Activated CD4-positive, alpha-beta T cell treated with anti-CD3 and anti-CD28 coated beads for 36 hours (primary cell): ENCODE measurements around the gene LRRC45. TPM values are rescaled to one million over a fixed set of nuclear protein-coding genes. Genes with fewer than 3 reads are reported as not detected.
A peak's percentile ranks its signal among the peaks of the same experiment; 100 is the strongest.
"Not testable (repeated sequence)": the region's sequence is repeated elsewhere in the genome, so short reads cannot be mapped to it uniquely, and the experiment has no call there.

Experiments
- ATAC-seq: fragments of 200-7000 bp; cut with Tn5 transposase; one replicate; pipeline ENCODE4 v1.10.0; 2021; ENCODE audit warnings: mild to moderate bottlenecking, moderate library complexity
- CTCF ChIA-PET: fragments of 350-600 bp; sonication (Branson Sonifier 250); formaldehyde crosslinking; loops from one replicate; lab custom pipeline; 2021; ENCODE audit warnings: antibody characterized with exemption; lab: Charles Lee
- POLR2A ChIA-PET: fragments of 350-600 bp; sonication (Branson Sonifier 250); formaldehyde crosslinking; loops from one replicate; lab custom pipeline; 2021; ENCODE audit warnings: antibody characterized with exemption, inconsistent platforms; lab: Charles Lee
- DNase-seq: peaks from one replicate; pipeline ENCODE4 v3.0.0-alpha.2; 2020
- H3K27ac Mint-ChIP-seq: one replicate; pipeline ENCODE4 v1.8.0; 2021; ENCODE audit warnings: mixed read lengths
- H3K27me3 Mint-ChIP-seq: one replicate; pipeline ENCODE4 v1.8.0; 2021; ENCODE audit warnings: mixed read lengths
- H3K36me3 Mint-ChIP-seq: one replicate; pipeline ENCODE4 v1.8.0; 2021; ENCODE audit warnings: low read depth, mixed read lengths
- H3K4me1 Mint-ChIP-seq: one replicate; pipeline ENCODE4 v1.8.0; 2021; ENCODE audit warnings: mixed read lengths
- H3K4me3 Mint-ChIP-seq: one replicate; pipeline ENCODE4 v1.8.0; 2021; ENCODE audit warnings: mild to moderate bottlenecking, moderate library complexity, mixed read lengths
- H3K9me3 Mint-ChIP-seq: one replicate; pipeline ENCODE4 v1.8.0; 2021; ENCODE audit warnings: low read depth, mixed read lengths
- intact Hi-C, 2 experiments: fragments of 100-400 bp; cut with DNase I in 1 of 2; cut with micrococcal nuclease in 1 of 2; formaldehyde crosslinking; loops; one replicate each; pipeline versions ENCODE4 v1.14.2 to v1.15.1; 2022 to 2024; cut with DNase I, micrococcal nuclease
- total RNA-seq, 2 experiments: library from RNA; stranded (reverse); gene quantifications; one replicate each; pipeline ENCODE4 v1.2.3, GENCODE V29; 2021

LRRC45 gene
- total RNA-seq, result 10 to 100 TPM; 17.6 to 20.6 TPM

- CTCF ChIA-PET, result interaction anchor here (0.7 to 5.1 kb wide), 5 partner anchors 12 to 75 kb away, joined by 3 to 54 read pairs (median 7); partner anchors contain the start of genes DCXR, FASN and NOTUM
- DNase-seq (peak; percentile 100), ATAC-seq (peak; percentile 97)
These were observed at the start of gene LRRC45 for GRCh38 chr17:82022981-82023446. TSS of gene LRRC45 (plus strand) at chr17:82023305. CDS start at chr17:82023644, 339 bp downstream.

GRCh38 chr17:81973432-81973831, 49.7 kb upstream of the LRRC45 start:
- Mint-ChIP-seq H3K27ac (no peak overlapping the region), H3K27me3 (no peaks in the 10 kb centered on the region), H3K36me3 (peaks cover 5% of the 10 kb centered on the region), H3K9me3 (no peaks in the 10 kb centered on the region), H3K4me1 (peaks cover 21% of the 10 kb centered on the region), H3K4me3 (no peak overlapping the region)
- no peak for DNase-seq
- ATAC-seq, result no peak
- ChIA-PET POLR2A (no interaction called here), CTCF (interaction anchor here (1.0 kb wide), 1 partner anchor 14 kb away, joined by 3 read pairs; no protein-coding TSS in a partner anchor)
- intact Hi-C loops, result loop anchor here in 1 of 2 experiments (10.0 kb wide), 1 partner anchor 939 kb away; the partner anchor contains the start of gene BAIAP2

More at GRCh38 chr17:82022981-82023446, at the start of gene LRRC45:
- no peaks in the 10 kb centered on the region for H3K36me3 Mint-ChIP-seq
- peak within 1 kb of the TSS; percentile 76 for H3K27ac Mint-ChIP-seq
- no peaks in the 10 kb centered on the region for H3K9me3 Mint-ChIP-seq
- no peaks in the 10 kb centered on the region for H3K27me3 Mint-ChIP-seq
- intact Hi-C loops, result loop anchor here (1.0 to 2.0 kb wide), 19 partner anchors 8 to 626 kb away; partner anchors contain the start of genes DCXR (in 2 of the 2), RAC3 (in 2 of the 2), ALYREF (in 1 of the 2) and ANAPC11 (in 1 of the 2)
- peak within 1 kb of the TSS; percentile 84 for H3K4me3 Mint-ChIP-seq
- POLR2A ChIA-PET, result interaction anchor here (0.5 to 1.5 kb wide), 8 partner anchors 12 to 192 kb away, joined by 3 to 9 read pairs (median 3); partner anchors contain the start of gene DCXR
- peaks cover 14% of the 10 kb centered on the region for H3K4me1 Mint-ChIP-seq

DNA sequence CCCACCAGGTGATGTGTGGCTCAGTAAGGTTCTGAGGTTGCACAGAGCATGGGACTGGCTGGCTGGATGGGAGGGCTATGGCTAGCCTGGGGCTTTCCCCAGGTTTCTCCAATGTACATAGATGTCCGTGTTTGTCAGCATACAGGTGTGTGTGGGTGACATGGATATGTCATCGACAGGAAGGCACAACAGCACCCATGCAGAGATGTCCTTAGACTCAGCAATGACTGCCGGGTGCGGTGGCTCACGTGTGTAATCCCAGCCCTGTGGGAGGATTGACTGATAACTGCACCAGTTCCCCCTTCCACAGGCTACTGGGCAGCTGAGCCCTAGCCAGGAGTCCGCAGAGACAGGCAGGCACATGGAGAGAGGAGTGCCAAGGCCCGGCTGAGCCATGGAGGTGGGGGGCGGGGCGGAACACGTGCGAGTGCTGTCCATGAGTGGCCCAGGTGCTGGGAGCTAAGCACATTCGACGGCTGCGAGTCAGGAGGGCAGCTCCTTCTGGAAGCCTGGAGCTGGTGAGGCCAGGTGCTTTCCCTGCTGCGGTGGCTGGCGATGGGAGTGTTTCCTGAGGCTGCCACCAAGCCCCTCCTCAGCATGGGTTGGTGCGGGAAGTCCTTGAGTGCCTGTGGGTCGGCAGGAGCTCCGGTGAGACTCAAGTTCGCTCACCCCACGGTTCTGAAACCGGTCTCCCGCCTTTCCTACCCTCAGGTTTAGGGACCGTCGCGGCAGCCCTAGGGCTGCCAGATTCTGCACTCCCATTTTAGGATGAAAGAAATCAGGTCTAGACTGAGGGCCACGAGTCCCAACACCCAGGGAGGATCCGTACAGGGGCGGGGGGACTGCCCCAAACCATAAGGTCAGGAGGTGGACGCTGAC, 46.5 kb upstream of the LRRC45 start:
- Mint-ChIP-seq H3K36me3 (peaks cover 5% of the 10 kb centered on the region), H3K27ac (peak overlapping the region; percentile 98), H3K27me3 (no peaks in the 10 kb centered on the region), H3K4me1 (peaks cover 32% of the 10 kb centered on the region), H3K9me3 (no peaks in the 10 kb centered on the region), H3K4me3 (peak overlapping the region; percentile 94)
- ChIA-PET POLR2A (interaction anchor here (1.1 kb wide), 1 partner anchor 9 kb away, joined by 3 read pairs; no protein-coding TSS in a partner anchor), CTCF (interaction anchor here (0.7 to 1.9 kb wide), 2 partner anchors 12 to 17 kb away, joined by 4 to 7 read pairs; no protein-coding TSS in a partner anchor)
- intact Hi-C loops, result loop anchor here (1.0 to 10.0 kb wide), 21 partner anchors 8 to 942 kb away; partner anchors contain the start of genes ACTG1 (in 1 of the 2), ALYREF (in 1 of the 2), ANAPC11 (in 1 of the 2) and ARHGDIA (in 1 of the 2)
- ATAC-seq (peak; percentile 49), DNase-seq (peak; percentile 71)

DNA sequence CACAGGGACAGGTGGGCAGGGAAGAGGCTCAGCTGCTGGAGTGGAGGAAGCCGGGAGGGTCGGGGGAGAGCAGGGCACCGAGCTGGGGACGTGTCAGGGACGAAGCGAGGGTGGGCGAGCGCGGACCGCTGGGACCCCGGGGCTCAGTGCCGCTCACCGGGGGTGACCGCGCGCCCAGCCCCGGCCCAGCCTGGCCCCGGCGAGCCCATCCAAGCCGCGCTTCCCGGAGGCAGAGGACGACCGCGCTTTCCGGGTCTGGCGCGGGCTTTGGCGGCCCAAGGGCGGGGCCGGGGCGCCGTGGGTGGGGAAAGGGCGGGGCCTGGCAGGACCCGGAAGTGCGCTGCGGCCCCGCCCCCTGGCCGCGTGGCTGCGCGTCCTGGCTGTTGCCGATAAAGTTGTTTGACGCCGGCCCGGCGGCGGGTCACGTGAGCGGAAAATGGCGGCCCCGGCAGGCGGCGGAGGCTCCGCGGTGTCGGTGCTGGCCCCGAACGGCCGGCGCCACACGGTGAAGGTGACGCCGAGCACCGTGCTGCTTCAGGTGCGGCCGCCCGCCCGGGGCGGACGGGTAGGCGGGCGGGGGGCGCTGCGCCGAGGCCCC, 45.8 kb upstream of the LRRC45 start, which contains the start of gene ASPSCR1:
Gene ASPSCR1, plus strand, starts transcription at position 419 of the 598 bp plus-strand sequence. Its CDS starts 18 bp downstream, at position 437.
- intact Hi-C loops, result loop anchor here (1.0 to 10.0 kb wide), 21 partner anchors 9 to 943 kb away; partner anchors contain the start of genes ACTG1 (in 1 of the 2), ALYREF (in 1 of the 2), ANAPC11 (in 1 of the 2) and ARHGDIA (in 1 of the 2)
- ChIA-PET CTCF (interaction anchor here (0.7 kb wide), 1 partner anchor 13 kb away, joined by 4 read pairs; no protein-coding TSS in a partner anchor), POLR2A (interaction anchor here (1.1 kb wide), 1 partner anchor 9 kb away, joined by 3 read pairs; no protein-coding TSS in a partner anchor)
- ATAC-seq (peak; percentile 83), DNase-seq (peak; percentile 95)
- no peaks in the 10 kb centered on the region for H3K27me3 Mint-ChIP-seq
- H3K4me3 Mint-ChIP-seq, result peak within 1 kb of the TSS; percentile 94
- H3K9me3 Mint-ChIP-seq, result no peaks in the 10 kb centered on the region
- H3K27ac Mint-ChIP-seq, result peak within 1 kb of the TSS; percentile 98
- peaks cover 5% of the 10 kb centered on the region for H3K36me3 Mint-ChIP-seq
- H3K4me1 Mint-ChIP-seq, result peaks cover 32% of the 10 kb centered on the region

GRCh38 chr17:81978524-81979298, 44.4 kb upstream of the LRRC45 start:
- peaks cover 34% of the 10 kb centered on the region for H3K4me1 Mint-ChIP-seq
- intact Hi-C loops, result loop anchor here in 1 of 2 experiments (5.0 to 10.0 kb wide), 2 partner anchors 294 to 944 kb away; partner anchors contain the start of genes BAIAP2 and CSNK1D

DNA sequence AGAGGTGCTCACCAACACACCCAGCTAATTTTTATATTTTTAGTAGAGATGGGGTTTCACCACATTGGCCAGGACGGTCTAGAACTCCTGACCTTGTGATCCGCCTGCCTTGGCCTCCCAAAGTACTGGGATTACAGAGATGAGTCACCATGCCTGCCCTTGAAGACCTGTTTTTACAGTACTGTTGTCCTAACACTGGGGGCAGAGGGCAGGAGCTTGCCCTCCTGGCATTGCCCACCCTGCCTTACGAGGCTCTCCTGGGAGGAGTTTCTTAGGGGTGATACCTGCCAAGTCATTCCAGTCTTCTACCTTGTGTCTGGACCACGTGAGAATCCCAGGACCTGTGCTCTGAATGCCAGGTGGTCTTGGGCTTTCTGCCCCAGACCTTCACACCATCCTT, 43.0 kb upstream of the LRRC45 start:
- no peak overlapping the region for H3K4me3 Mint-ChIP-seq

More at GRCh38 chr17:81978524-81979298, 44.4 kb upstream of the LRRC45 start:
- H3K9me3 Mint-ChIP-seq, result no peaks in the 10 kb centered on the region
- ATAC-seq, result no peak
- CTCF ChIA-PET, result interaction anchor here (2.4 kb wide), 1 partner anchor 59 kb away, joined by 6 read pairs; the partner anchor contains the start of gene DCXR
- H3K36me3 Mint-ChIP-seq, result peaks cover 5% of the 10 kb centered on the region
- H3K27ac Mint-ChIP-seq, result no peak overlapping the region
- no peak for DNase-seq
- peak overlapping the region; percentile 74 for H3K4me3 Mint-ChIP-seq
- POLR2A ChIA-PET, result interaction anchor here (0.6 kb wide), 1 partner anchor 33 kb away, joined by 5 read pairs; no protein-coding TSS in a partner anchor
- no peaks in the 10 kb centered on the region for H3K27me3 Mint-ChIP-seq

DNA sequence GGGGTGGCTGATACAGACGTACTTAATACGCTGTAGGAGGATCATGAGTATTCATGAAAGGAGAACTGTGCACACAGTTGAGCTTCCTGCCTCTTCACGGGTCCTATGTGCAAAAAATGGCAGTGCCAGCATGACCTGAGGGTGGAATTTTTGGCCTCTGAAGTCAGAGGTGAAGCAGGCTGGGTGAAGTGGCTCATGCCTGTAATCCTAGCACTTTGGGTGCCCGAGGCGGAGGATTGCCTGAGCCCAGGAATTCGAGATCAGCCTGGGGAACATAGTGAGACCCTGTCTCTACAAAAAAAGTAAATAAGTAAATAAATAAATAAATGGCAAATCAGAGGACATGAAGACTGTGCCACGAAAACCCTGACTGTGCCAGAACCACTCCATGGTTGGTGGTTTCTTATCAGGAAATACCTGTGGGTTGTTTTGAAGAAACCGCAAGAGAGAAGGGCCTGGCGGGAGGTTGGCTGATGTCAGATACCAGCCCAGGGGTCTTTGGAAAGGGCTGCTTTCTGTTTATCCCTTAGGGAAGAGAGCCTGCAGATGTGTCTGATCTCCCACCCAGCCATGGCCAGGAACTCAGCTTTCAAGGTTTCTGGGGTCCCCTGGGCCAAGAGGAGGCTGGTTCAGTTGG, 42.3 kb upstream of the LRRC45 start:
- Mint-ChIP-seq H3K9me3 (no peaks in the 10 kb centered on the region), H3K36me3 (peaks cover 11% of the 10 kb centered on the region), H3K27me3 (no peaks in the 10 kb centered on the region), H3K27ac (no peak overlapping the region), H3K4me3 (no peak overlapping the region), H3K4me1 (peaks cover 36% of the 10 kb centered on the region)
- DNase-seq, result no peak
- ATAC-seq, result no peak
- ChIA-PET POLR2A (no interaction called here), CTCF (interaction anchor here (0.6 kb wide), 1 partner anchor 10 kb away, joined by 4 read pairs; no protein-coding TSS in a partner anchor)
- intact Hi-C loops, result no loop called here

More for the DNA sequence above, 43.0 kb upstream of the LRRC45 start:
- intact Hi-C loops, result no loop called here
- no peaks in the 10 kb centered on the region for H3K9me3 Mint-ChIP-seq
- H3K27me3 Mint-ChIP-seq, result no peaks in the 10 kb centered on the region
- CTCF ChIA-PET, result interaction anchor here (2.4 kb wide), 1 partner anchor 57 kb away, joined by 6 read pairs; the partner anchor contains the start of gene DCXR
- peaks cover 11% of the 10 kb centered on the region for H3K36me3 Mint-ChIP-seq
- no peak for ATAC-seq
- DNase-seq, result no peak
- H3K27ac Mint-ChIP-seq, result no peak overlapping the region
- peaks cover 36% of the 10 kb centered on the region for H3K4me1 Mint-ChIP-seq
- POLR2A ChIA-PET, result interaction anchor here (0.6 kb wide), 1 partner anchor 17 kb away, joined by 7 read pairs; no protein-coding TSS in a partner anchor

GRCh38 chr17:81981511-81981910, 41.6 kb upstream of the LRRC45 start:
- H3K9me3 Mint-ChIP-seq, H3K4me3 Mint-ChIP-seq, H3K27me3 Mint-ChIP-seq, H3K27ac Mint-ChIP-seq, H3K36me3 Mint-ChIP-seq, POLR2A ChIA-PET, intact Hi-C loops, ATAC-seq, DNase-seq: not testable (repeated sequence)
- CTCF ChIA-PET, result interaction anchor here (0.6 kb wide), 1 partner anchor 125 kb away, joined by 3 read pairs; no protein-coding TSS in a partner anchor
- H3K4me1 Mint-ChIP-seq, result peaks cover 30% of the 10 kb centered on the region

- ChIA-PET CTCF (interaction anchor here (0.6 to 0.7 kb wide), 2 partner anchors 38 to 326 kb away, joined by 3 read pairs; no protein-coding TSS in a partner anchor), POLR2A (no interaction called here)
- H3K27ac Mint-ChIP-seq, result no peak overlapping the region
- H3K4me3 Mint-ChIP-seq, result no peak overlapping the region
- no peaks in the 10 kb centered on the region for H3K27me3 Mint-ChIP-seq
- intact Hi-C loops, result no loop called here
- H3K36me3 Mint-ChIP-seq, result peaks cover 8% of the 10 kb centered on the region
- no peaks in the 10 kb centered on the region for H3K9me3 Mint-ChIP-seq
- peaks cover 25% of the 10 kb centered on the region for H3K4me1 Mint-ChIP-seq
- no peak for DNase-seq
- no peak for ATAC-seq
These were observed 40.0 kb upstream of the LRRC45 start for GRCh38 chr17:81983011-81983638.
